Gastrocnemius medialis (tissue), 4 donors: ENCODE results near the gene SMC1B. TPM values are rescaled to one million over a fixed set of nuclear protein-coding genes. Genes with fewer than 3 reads are reported as not detected.
A peak's percentile ranks its signal among the peaks of the same experiment; 100 is the strongest.

ENCODE experiments used
- ATAC-seq, 2 donors: fragments of 150-250 bp; one replicate each; pipeline ENCODE4 v1.9.1; 2016
- DNase-seq, 2 donors: peaks; one replicate each; pipeline ENCODE4 v3.0.0-alpha.2; 2019
- H3K27ac ChIP-seq, 4 donors: fragments of 200-600 bp; sonication (generic); 1 replicate in 1 of 4; 2 replicates in 3 of 4; pipeline ENCODE4 v1.5.1; 2016 to 2018; ENCODE audit warnings: mild to moderate bottlenecking in 2 of 4, moderate library complexity in 1 of 4
- H3K27me3 ChIP-seq, 3 donors: fragments of 200-600 bp; sonication (generic) in 2 of 3; 1 replicate in 1 of 3; 2 replicates in 2 of 3; pipeline versions ENCODE4 v1.5.1 to v1.6.0; 2016 to 2019; ENCODE audit warnings: mild to moderate bottlenecking in 1 of 3, moderate library complexity in 1 of 3
- H3K36me3 ChIP-seq, 2 donors: fragments of 200-600 bp; sonication (generic) in 1 of 2; one replicate each; pipeline ENCODE4 v1.5.1; 2017 to 2018
- H3K4me1 ChIP-seq, 2 donors: fragments of 200-600 bp; sonication (generic) in 1 of 2; one replicate each; pipeline ENCODE4 v1.5.1; 2016 to 2017; ENCODE audit warnings: mild to moderate bottlenecking in 2 of 2
- H3K4me3 ChIP-seq, 4 donors: fragments of 200-600 bp; sonication (generic) in 3 of 4; 1 replicate in 1 of 4; 2 replicates in 3 of 4; pipeline ENCODE4 v1.5.1; 2016 to 2019; ENCODE audit warnings: mild to moderate bottlenecking in 2 of 4
- H3K9me3 ChIP-seq, 3 donors: fragments of 200-600 bp; sonication (generic) in 2 of 3; 1 replicate in 1 of 3; 2 replicates in 2 of 3; pipeline ENCODE4 v1.5.1; 2016 to 2019
- POLR2A ChIP-seq, 2 donors: fragments of 450-650 bp; IDR thresholded peaks; one replicate each; pipeline ENCODE4 v1.6.1; 2017; ENCODE audit warnings: antibody characterized with exemption in 2 of 2, mild to moderate bottlenecking in 2 of 2, moderate library complexity in 2 of 2
- in situ Hi-C, 4 donors: fragments of 200-750 bp; cut with MboI; loops; one replicate each; pipeline versions ENCODE4 v1.15.0 to v1.8.0; 2017; ENCODE audit warnings: low sequenced_read_pairs in 4 of 4
- intact Hi-C: fragments of 100-400 bp; cut with DNase I; formaldehyde crosslinking; loops from one replicate; pipeline ENCODE4 v1.15.1; 2023; ENCODE audit warnings: low total_unique reads
- total RNA-seq, 4 donors: library from RNA; depleted of rRNA; stranded (reverse); fragments of >200 nt; gene quantifications; one replicate each; pipeline versions ENCODE4 v1.1.0 to v1.2.3, GENCODE V29; 2016
- TF ChIP-seq, protein P1 (sequence below), 5 experiments: fragments of 450-650 bp in 3 of 5; fragments of 200-600 bp in 2 of 5; sonication (generic) in 2 of 5; IDR thresholded peaks in 4 of 5; conservative IDR thresholded peaks in 1 of 5; 1 replicate in 4 of 5; 2 replicates in 1 of 5; pipeline ENCODE4 v1.5.1; 2016 to 2019; ENCODE audit warnings: antibody characterized with exemption in 5 of 5, mild to moderate bottlenecking in 3 of 5, moderate library complexity in 3 of 5

The SMC1B gene
- total RNA-seq, 4 donors from 2014 or later: not detected

DNA sequence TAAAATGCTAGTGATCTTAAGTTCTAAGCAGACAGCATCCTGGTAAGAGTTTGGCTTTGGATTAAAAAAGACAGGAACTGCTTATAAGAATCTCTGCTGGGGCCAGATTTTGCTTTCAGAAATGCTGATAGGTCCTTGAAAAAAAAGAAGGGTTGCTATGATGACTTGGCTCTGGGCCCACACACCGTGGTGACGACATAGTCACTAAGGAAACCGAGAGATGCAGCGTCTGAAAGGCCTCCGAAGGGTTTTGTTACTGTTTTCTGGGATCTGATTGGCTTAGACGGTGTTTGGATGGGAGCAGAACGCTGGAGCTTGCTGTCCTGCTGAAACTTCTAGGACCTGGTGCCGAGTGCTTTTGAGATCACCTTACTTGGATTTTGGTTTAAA, 95.2 kb downstream of the SMC1B start:
- Histone ChIP-seq H3K4me3 (peak overlapping the region in 1 of 4 donors; percentile 0), H3K36me3 (no peaks in the 10 kb centered on the region), H3K27ac (peak overlapping the region; percentile 84 to 91 (median 88)), H3K27me3 (no peaks in the 10 kb centered on the region), H3K9me3 (no peaks in the 10 kb centered on the region), H3K4me1 (peaks cover 39 to 63% of the 10 kb centered on the region in 2 donors)
- TF ChIP-seq, protein P1, sequence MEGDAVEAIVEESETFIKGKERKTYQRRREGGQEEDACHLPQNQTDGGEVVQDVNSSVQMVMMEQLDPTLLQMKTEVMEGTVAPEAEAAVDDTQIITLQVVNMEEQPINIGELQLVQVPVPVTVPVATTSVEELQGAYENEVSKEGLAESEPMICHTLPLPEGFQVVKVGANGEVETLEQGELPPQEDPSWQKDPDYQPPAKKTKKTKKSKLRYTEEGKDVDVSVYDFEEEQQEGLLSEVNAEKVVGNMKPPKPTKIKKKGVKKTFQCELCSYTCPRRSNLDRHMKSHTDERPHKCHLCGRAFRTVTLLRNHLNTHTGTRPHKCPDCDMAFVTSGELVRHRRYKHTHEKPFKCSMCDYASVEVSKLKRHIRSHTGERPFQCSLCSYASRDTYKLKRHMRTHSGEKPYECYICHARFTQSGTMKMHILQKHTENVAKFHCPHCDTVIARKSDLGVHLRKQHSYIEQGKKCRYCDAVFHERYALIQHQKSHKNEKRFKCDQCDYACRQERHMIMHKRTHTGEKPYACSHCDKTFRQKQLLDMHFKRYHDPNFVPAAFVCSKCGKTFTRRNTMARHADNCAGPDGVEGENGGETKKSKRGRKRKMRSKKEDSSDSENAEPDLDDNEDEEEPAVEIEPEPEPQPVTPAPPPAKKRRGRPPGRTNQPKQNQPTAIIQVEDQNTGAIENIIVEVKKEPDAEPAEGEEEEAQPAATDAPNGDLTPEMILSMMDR (IDR thresholded peaks at IDR 0.05 in 4 of 5, conservative IDR thresholded peaks at IDR 0.05 in 1 of 5): no peak
- no peak for TF ChIP-seq POLR2A (IDR thresholded peaks at IDR 0.05)
- intact Hi-C loops (no loop called here), in situ Hi-C loops (no loop called here)
- DNase-seq (peak in 1 of 2 donors; percentile 69), ATAC-seq (peak; percentile 13 to 16)

DNA sequence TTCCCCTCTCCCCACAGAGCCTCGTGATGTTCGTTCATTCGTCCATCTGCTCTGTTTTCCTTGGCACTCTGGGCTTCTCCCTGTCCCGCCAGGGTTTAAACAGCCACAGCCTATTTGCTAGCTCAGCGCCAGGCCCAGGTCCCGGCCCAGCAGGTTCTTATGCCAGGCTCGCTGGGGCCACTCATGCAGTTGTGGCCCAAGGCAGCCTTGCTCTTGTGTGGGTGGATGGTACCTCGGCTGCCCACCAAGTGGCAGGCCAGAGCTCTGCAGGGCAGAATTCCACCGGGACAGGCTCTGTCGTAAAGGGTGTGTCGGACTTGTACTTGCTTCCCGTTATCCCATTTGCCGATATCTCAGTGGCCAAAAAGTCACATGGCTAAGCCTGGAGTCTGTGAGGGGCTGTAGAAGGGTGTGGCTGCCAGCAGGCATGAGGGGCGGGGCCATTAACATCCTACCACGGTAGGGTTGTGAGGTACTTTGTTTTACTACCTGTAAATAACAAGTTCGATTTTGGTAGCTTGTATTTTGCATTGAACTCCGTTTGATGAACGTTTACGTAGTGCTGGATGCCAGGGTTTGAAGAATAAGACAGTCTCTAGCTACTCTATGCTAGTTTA, 95.7 kb downstream of the SMC1B start:
- in situ Hi-C loops (no loop called here), intact Hi-C loops (loop anchor here (1.0 kb wide), 1 partner anchor 12 kb away; no protein-coding TSS in a partner anchor)
- Histone ChIP-seq H3K4me3 (peak overlapping the region in 1 of 4 donors; percentile 0), H3K4me1 (peaks cover 37 to 61% of the 10 kb centered on the region in 2 donors), H3K27ac (peak overlapping the region; percentile 84 to 91 (median 88)), H3K9me3 (no peaks in the 10 kb centered on the region), H3K27me3 (no peaks in the 10 kb centered on the region), H3K36me3 (no peaks in the 10 kb centered on the region)
- peak in 1 of 2 donors; percentile 40 for TF ChIP-seq POLR2A (IDR thresholded peaks at IDR 0.05)
- TF ChIP-seq, protein P1 (IDR thresholded peaks at IDR 0.05 in 4 of 5, conservative IDR thresholded peaks at IDR 0.05 in 1 of 5): peak; percentile 45 to 72 (median 50)
- peak; percentile 37 to 67 for ATAC-seq
- DNase-seq: peak in 1 of 2 donors; percentile 73

GRCh38 chr22:45316796-45317526, 96.4 kb downstream of the SMC1B start:
- Histone ChIP-seq H3K36me3 (no peaks in the 10 kb centered on the region), H3K9me3 (no peaks in the 10 kb centered on the region), H3K4me3 (no peak overlapping the region), H3K4me1 (peaks cover 37 to 61% of the 10 kb centered on the region in 2 donors), H3K27ac (peak overlapping the region; percentile 84 to 91 (median 88)), H3K27me3 (no peaks in the 10 kb centered on the region)
- ATAC-seq (peak; percentile 86 to 87), DNase-seq (peak in 1 of 2 donors; percentile 54)
- in situ Hi-C loops: no loop called here
- intact Hi-C loops: loop anchor here (1.0 kb wide), 1 partner anchor 12 kb away; no protein-coding TSS in a partner anchor
- TF ChIP-seq, protein P1 (IDR thresholded peaks at IDR 0.05 in 4 of 5, conservative IDR thresholded peaks at IDR 0.05 in 1 of 5): no peak
- peak; percentile 54 to 59 for TF ChIP-seq POLR2A (IDR thresholded peaks at IDR 0.05)

- H3K4me1 ChIP-seq: peaks cover 45 to 57% of the 10 kb centered on the region in 2 donors
These were observed 98.6 kb downstream of the SMC1B start for GRCh38 chr22:45314786-45315185.

More at GRCh38 chr22:45314786-45315185, 98.6 kb downstream of the SMC1B start:
- ATAC-seq (no peak), DNase-seq (no peak)
- Histone ChIP-seq H3K36me3 (no peaks in the 10 kb centered on the region), H3K27me3 (no peaks in the 10 kb centered on the region), H3K27ac (peak overlapping the region; percentile 84 to 91 (median 88)), H3K4me3 (no peak overlapping the region), H3K9me3 (no peaks in the 10 kb centered on the region)
- no peak for TF ChIP-seq POLR2A (IDR thresholded peaks at IDR 0.05)
- TF ChIP-seq, protein P1 (IDR thresholded peaks at IDR 0.05 in 4 of 5, conservative IDR thresholded peaks at IDR 0.05 in 1 of 5): no peak
- intact Hi-C loops (no loop called here), in situ Hi-C loops (no loop called here)
